HFFc6 (cell line): ENCODE results near the gene CA14. TPM values are rescaled to one million over a fixed set of nuclear protein-coding genes. Genes with fewer than 3 reads are reported as not detected.

ENCODE experiments used
- DNase-seq: peaks from one replicate; pipeline ENCODE4 v3.0.0-alpha.2; 2018
- H3K27ac Mint-ChIP-seq: 2 replicates; pipeline ENCODE4 v1.8.0; 2020; ENCODE audit warnings: mild to moderate bottlenecking, mixed read lengths
- H3K27me3 Mint-ChIP-seq: 2 replicates; pipeline ENCODE4 v1.8.0; 2021; ENCODE audit warnings: mild to moderate bottlenecking, moderate library complexity, mixed read lengths; ENCODE audit not compliant: insufficient read depth
- H3K36me3 Mint-ChIP-seq: 2 replicates; pipeline ENCODE4 v1.8.0; 2021; ENCODE audit warnings: low read depth, mixed read lengths
- H3K4me1 Mint-ChIP-seq: 2 replicates; pipeline ENCODE4 v1.8.0; 2020; ENCODE audit warnings: low read depth, mixed read lengths
- H3K4me3 Mint-ChIP-seq: 2 replicates; pipeline ENCODE4 v1.8.0; 2020; ENCODE audit warnings: mild to moderate bottlenecking, moderate library complexity, mixed read lengths
- H3K9me3 Mint-ChIP-seq: 2 replicates; pipeline ENCODE4 v1.8.0; 2020; ENCODE audit warnings: mild to moderate bottlenecking, mixed read lengths
- total RNA-seq, 6 experiments: library from RNA; stranded (reverse); fragmentation: NEBNext Ultra II Directional; extraction: Animal tissue kit (Norgen Biotek cat#: 25700); gene quantifications; 2 replicates in 1 of 6; 3 replicates in 5 of 6; pipeline ENCODE4 v1.2.3, GENCODE V29; 2021
- TF ChIP-seq, protein P1 (sequence below): fragments of 200-600 bp; sonication (generic); IDR thresholded peaks from 2 replicates; pipeline ENCODE4 v1.5.0; 2021; ENCODE audit warnings: antibody characterized with exemption, mild to moderate bottlenecking

CA14 gene
- total RNA-seq, 6 experiments from 2014 or later: not detected

- peaks cover 29% of the 10 kb centered on the region for H3K36me3 Mint-ChIP-seq
- DNase-seq: peak; percentile 0
- H3K4me1 Mint-ChIP-seq: peaks cover 35% of the 10 kb centered on the region
These were observed 10.3 kb downstream of the CA14 start for GRCh38 chr1:150267896-150268295.

GRCh38 chr1:150268340-150268704, 10.7 kb downstream of the CA14 start:
- Mint-ChIP-seq H3K27me3 (peaks cover 3% of the 10 kb centered on the region), H3K9me3 (no peaks in the 10 kb centered on the region), H3K36me3 (peaks cover 29% of the 10 kb centered on the region), H3K4me1 (peaks cover 40% of the 10 kb centered on the region), H3K27ac (peak overlapping the region; percentile 95), H3K4me3 (peak overlapping the region; percentile 92)
- TF ChIP-seq, protein P1, sequence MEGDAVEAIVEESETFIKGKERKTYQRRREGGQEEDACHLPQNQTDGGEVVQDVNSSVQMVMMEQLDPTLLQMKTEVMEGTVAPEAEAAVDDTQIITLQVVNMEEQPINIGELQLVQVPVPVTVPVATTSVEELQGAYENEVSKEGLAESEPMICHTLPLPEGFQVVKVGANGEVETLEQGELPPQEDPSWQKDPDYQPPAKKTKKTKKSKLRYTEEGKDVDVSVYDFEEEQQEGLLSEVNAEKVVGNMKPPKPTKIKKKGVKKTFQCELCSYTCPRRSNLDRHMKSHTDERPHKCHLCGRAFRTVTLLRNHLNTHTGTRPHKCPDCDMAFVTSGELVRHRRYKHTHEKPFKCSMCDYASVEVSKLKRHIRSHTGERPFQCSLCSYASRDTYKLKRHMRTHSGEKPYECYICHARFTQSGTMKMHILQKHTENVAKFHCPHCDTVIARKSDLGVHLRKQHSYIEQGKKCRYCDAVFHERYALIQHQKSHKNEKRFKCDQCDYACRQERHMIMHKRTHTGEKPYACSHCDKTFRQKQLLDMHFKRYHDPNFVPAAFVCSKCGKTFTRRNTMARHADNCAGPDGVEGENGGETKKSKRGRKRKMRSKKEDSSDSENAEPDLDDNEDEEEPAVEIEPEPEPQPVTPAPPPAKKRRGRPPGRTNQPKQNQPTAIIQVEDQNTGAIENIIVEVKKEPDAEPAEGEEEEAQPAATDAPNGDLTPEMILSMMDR: no peak
- DNase-seq: no peak

More at GRCh38 chr1:150267896-150268295, 10.3 kb downstream of the CA14 start:
- Mint-ChIP-seq H3K27ac (peak overlapping the region; percentile 95), H3K9me3 (no peaks in the 10 kb centered on the region), H3K4me3 (peak overlapping the region; percentile 92), H3K27me3 (peaks cover 3% of the 10 kb centered on the region)
- TF ChIP-seq, protein P1: no peak

DNA sequence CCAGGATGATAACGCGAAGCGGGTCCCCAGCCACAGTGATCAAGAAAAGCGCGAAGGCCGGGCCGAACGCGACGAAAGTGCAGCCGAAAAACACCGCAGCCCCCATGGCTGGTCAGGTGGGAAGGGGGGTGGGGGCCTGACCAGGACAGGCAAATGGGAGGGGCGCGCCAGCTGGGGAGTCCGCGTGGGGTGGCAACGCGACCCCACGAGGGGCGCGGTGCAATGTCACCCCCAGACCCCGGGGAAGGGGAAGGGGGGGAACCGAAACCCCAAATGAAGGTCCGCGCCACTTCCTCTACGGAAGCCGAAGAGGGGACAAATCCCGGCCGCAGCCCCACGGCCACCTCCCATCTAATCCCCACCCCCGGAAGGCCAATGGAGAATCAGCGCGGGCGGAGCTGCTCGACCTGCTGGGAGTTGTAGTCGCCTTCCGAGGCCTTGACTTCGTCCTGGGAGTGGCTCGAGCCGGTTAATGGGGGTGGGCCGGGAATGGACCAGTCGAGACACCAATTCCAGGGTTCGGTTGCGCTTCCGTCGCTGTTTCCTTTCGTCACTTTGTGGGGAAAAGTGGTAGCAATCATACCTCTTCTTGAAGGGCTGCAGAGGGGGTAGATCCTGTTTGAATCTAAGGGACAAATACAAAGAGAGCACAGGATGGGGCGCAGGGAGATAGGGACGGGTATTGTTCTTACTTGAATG, 11.3 kb downstream of the CA14 start, which contains the start of gene APH1A:
TSS of gene APH1A (minus strand) at position 312 of the 699 bp plus-strand sequence. CDS start at position 106, 206 bp downstream.
- Mint-ChIP-seq H3K4me3 (peak within 1 kb of the TSS; percentile 92), H3K9me3 (no peaks in the 10 kb centered on the region), H3K4me1 (peaks cover 45% of the 10 kb centered on the region), H3K36me3 (peaks cover 29% of the 10 kb centered on the region), H3K27ac (peak within 1 kb of the TSS; percentile 95), H3K27me3 (peaks cover 3% of the 10 kb centered on the region)
- TF ChIP-seq, protein P1: no peak
- DNase-seq: peak; percentile 98

- no peaks in the 10 kb centered on the region for H3K9me3 Mint-ChIP-seq
- H3K4me3 Mint-ChIP-seq: peak overlapping the region; percentile 92
- DNase-seq: no peak
- peaks cover 3% of the 10 kb centered on the region for H3K27me3 Mint-ChIP-seq
- peaks cover 28% of the 10 kb centered on the region for H3K36me3 Mint-ChIP-seq
- H3K4me1 Mint-ChIP-seq: peaks cover 48% of the 10 kb centered on the region
- peak overlapping the region; percentile 95 for H3K27ac Mint-ChIP-seq
- TF ChIP-seq, protein P1: no peak
These were observed 11.9 kb downstream of the CA14 start for GRCh38 chr1:150269451-150269850.

DNA sequence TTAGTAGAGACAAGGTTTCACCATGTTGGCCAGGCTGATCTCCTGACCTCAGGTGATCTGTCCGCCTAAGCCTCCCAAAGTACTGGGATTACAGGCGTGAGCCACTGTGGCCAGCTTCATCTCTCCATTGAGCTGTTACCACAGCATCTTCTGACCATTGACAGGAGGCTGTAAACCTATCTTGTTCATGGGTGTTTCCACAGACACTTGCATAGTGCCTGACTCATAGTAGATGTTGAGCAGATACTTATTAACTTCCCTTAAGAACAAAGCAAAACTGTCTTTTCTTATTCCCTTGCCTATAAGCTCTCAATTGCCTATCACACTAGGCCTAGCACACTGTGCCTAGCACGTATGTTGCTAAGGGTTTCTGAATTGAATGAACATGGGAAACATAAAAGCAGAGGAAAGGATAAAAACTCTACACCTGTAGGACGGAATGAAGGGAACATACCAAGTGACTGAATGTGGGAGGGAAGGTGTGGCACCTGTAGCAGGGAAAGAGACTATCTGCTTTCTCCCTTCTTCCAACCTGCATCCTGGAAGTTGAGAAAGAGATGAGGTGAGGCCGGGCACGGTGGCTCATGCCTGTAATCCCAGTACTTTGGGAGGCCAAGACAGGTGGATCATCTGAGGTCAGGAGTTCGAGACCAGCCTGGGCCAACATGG, 13.9 kb downstream of the CA14 start:
- TF ChIP-seq, protein P1: no peak
- no peak for DNase-seq
- Mint-ChIP-seq H3K9me3 (no peaks in the 10 kb centered on the region), H3K4me3 (no peak overlapping the region), H3K4me1 (peaks cover 48% of the 10 kb centered on the region), H3K36me3 (peaks cover 19% of the 10 kb centered on the region), H3K27ac (peak overlapping the region; percentile 50), H3K27me3 (peaks cover 3% of the 10 kb centered on the region)
